ENCODE measurements around the gene LPAR3. TPM values are rescaled to one million over a fixed set of nuclear protein-coding genes. Genes with fewer than 3 reads are reported as not detected.
A peak's percentile ranks its signal among the peaks of the same experiment; 100 is the strongest.

The LPAR3 gene
- total and polyA plus RNA-seq, 2 experiments from 2014 or later, result 10.4 to 36.9 TPM

DNA sequence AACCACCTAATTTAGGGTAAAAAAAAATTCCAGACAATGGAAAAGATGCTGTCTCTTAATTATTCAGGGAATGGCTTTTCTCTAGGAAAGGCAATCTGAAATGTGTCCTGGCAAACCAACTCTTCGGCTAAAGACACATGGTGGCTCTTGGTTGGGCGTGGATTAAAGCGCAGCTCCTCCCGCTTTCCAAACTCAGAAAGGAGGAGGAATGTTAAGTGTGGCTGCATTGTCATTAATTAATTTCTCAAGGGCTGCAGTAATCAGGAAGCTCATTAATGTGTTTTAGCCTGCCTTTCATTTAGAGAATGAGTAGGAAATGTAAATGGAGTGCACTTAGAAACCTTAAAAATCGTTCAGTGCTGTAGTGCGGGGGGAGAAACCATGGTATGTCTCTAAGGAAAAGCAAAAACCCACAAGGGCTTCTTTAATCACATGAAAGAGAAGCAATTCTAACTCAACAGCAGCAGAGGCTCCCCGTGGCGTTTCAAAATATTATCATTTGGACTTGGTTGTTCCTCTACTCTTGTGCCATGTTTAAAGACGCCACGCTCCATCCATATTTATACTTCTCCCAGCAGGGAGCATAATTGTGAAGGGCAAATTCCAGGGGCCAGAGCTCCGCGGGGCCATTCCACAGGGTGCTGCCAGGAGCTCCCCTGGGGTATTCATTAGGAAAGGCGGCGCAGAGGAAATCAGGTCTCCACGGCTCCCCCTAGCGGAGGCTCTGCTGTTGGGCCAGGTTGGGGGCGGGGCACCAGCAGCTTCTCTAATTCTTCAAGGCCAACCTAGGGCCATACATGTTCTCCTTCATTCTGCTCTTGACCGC, 110.8 kb downstream of the LPAR3 start:
- Histone ChIP-seq H2AFZ (peak overlapping the region; percentile 35; the same call in 1 of the 2 replicates), H3K27me3 (ENCODE audit: insufficient read depth) (no peaks in the 10 kb centered on the region), H3K27ac (ENCODE audit: low read depth) (no peak overlapping the region), H3K9me2 (ENCODE audit: insufficient read depth) (no peaks in the 10 kb centered on the region; the same call in 1 of the 2 replicates), H4K20me1 (replicated peaks; ENCODE audit: insufficient read depth) (no peaks in the 10 kb centered on the region), H3F3A (replicated peaks; ENCODE audit: low read depth) (no peaks in the 10 kb centered on the region), H3K4me1 (ENCODE audit: insufficient read depth) (no peaks in the 10 kb centered on the region; the same call in 1 of the 2 replicates), H3K4me2 (peak overlapping the region; percentile 71), H3K4me3 (peak overlapping the region; percentile 46), H3K36me3 (ENCODE audit: insufficient read depth) (no peaks in the 10 kb centered on the region), H3K79me2 (replicated peaks; ENCODE audit: insufficient read depth) (no peaks in the 10 kb centered on the region)
- DNase-seq (ENCODE audit: low spot score), result peak; percentile 95
- Mint-ChIP-seq H3K9me3 (peaks cover 8% of the 10 kb centered on the region; the same call in 2 of the 3 replicates), H3K27ac (peak overlapping the region; percentile 15; the same call in 1 of the 2 replicates), H3K4me1 (peaks cover 10% of the 10 kb centered on the region), H3K4me3 (peak overlapping the region; percentile 28; the same call in 1 of the 3 replicates), H3K27me3 (ENCODE audit: insufficient read depth, low read depth, poor library complexity) (no peaks in the 10 kb centered on the region), H3K36me3 (ENCODE audit: low read depth) (no peaks in the 10 kb centered on the region)
- ATAC-seq, result peak; percentile 97
- TF ChIP-seq POLR2AphosphoS5 (IDR thresholded peaks at IDR 0.05; ENCODE audit: low read depth), result no peak
- no peak for TF ChIP-seq ZNF331 (CRISPR knock-in tag; IDR thresholded peaks at IDR 0.05; ENCODE audit: low read depth)
- TF ChIP-seq, protein P1, sequence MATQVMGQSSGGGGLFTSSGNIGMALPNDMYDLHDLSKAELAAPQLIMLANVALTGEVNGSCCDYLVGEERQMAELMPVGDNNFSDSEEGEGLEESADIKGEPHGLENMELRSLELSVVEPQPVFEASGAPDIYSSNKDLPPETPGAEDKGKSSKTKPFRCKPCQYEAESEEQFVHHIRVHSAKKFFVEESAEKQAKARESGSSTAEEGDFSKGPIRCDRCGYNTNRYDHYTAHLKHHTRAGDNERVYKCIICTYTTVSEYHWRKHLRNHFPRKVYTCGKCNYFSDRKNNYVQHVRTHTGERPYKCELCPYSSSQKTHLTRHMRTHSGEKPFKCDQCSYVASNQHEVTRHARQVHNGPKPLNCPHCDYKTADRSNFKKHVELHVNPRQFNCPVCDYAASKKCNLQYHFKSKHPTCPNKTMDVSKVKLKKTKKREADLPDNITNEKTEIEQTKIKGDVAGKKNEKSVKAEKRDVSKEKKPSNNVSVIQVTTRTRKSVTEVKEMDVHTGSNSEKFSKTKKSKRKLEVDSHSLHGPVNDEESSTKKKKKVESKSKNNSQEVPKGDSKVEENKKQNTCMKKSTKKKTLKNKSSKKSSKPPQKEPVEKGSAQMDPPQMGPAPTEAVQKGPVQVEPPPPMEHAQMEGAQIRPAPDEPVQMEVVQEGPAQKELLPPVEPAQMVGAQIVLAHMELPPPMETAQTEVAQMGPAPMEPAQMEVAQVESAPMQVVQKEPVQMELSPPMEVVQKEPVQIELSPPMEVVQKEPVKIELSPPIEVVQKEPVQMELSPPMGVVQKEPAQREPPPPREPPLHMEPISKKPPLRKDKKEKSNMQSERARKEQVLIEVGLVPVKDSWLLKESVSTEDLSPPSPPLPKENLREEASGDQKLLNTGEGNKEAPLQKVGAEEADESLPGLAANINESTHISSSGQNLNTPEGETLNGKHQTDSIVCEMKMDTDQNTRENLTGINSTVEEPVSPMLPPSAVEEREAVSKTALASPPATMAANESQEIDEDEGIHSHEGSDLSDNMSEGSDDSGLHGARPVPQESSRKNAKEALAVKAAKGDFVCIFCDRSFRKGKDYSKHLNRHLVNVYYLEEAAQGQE (IDR thresholded peaks at IDR 0.05; ENCODE audit: unreplicated experiment), result no peak
- no peak for TF ChIP-seq NANOG (IDR thresholded peaks at IDR 0.05; ENCODE audit: borderline replicate concordance)
- TF ChIP-seq, protein P2, sequence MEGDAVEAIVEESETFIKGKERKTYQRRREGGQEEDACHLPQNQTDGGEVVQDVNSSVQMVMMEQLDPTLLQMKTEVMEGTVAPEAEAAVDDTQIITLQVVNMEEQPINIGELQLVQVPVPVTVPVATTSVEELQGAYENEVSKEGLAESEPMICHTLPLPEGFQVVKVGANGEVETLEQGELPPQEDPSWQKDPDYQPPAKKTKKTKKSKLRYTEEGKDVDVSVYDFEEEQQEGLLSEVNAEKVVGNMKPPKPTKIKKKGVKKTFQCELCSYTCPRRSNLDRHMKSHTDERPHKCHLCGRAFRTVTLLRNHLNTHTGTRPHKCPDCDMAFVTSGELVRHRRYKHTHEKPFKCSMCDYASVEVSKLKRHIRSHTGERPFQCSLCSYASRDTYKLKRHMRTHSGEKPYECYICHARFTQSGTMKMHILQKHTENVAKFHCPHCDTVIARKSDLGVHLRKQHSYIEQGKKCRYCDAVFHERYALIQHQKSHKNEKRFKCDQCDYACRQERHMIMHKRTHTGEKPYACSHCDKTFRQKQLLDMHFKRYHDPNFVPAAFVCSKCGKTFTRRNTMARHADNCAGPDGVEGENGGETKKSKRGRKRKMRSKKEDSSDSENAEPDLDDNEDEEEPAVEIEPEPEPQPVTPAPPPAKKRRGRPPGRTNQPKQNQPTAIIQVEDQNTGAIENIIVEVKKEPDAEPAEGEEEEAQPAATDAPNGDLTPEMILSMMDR (conservative IDR thresholded peaks at IDR 0.05; ENCODE audit: low read depth in 2 of 2), result peak; percentile 85 to 91
- TF ChIP-seq EZH2 (IDR thresholded peaks at IDR 0.05; ENCODE audit: low read depth, unreplicated experiment), result no peak
- TF ChIP-seq, protein P3, sequence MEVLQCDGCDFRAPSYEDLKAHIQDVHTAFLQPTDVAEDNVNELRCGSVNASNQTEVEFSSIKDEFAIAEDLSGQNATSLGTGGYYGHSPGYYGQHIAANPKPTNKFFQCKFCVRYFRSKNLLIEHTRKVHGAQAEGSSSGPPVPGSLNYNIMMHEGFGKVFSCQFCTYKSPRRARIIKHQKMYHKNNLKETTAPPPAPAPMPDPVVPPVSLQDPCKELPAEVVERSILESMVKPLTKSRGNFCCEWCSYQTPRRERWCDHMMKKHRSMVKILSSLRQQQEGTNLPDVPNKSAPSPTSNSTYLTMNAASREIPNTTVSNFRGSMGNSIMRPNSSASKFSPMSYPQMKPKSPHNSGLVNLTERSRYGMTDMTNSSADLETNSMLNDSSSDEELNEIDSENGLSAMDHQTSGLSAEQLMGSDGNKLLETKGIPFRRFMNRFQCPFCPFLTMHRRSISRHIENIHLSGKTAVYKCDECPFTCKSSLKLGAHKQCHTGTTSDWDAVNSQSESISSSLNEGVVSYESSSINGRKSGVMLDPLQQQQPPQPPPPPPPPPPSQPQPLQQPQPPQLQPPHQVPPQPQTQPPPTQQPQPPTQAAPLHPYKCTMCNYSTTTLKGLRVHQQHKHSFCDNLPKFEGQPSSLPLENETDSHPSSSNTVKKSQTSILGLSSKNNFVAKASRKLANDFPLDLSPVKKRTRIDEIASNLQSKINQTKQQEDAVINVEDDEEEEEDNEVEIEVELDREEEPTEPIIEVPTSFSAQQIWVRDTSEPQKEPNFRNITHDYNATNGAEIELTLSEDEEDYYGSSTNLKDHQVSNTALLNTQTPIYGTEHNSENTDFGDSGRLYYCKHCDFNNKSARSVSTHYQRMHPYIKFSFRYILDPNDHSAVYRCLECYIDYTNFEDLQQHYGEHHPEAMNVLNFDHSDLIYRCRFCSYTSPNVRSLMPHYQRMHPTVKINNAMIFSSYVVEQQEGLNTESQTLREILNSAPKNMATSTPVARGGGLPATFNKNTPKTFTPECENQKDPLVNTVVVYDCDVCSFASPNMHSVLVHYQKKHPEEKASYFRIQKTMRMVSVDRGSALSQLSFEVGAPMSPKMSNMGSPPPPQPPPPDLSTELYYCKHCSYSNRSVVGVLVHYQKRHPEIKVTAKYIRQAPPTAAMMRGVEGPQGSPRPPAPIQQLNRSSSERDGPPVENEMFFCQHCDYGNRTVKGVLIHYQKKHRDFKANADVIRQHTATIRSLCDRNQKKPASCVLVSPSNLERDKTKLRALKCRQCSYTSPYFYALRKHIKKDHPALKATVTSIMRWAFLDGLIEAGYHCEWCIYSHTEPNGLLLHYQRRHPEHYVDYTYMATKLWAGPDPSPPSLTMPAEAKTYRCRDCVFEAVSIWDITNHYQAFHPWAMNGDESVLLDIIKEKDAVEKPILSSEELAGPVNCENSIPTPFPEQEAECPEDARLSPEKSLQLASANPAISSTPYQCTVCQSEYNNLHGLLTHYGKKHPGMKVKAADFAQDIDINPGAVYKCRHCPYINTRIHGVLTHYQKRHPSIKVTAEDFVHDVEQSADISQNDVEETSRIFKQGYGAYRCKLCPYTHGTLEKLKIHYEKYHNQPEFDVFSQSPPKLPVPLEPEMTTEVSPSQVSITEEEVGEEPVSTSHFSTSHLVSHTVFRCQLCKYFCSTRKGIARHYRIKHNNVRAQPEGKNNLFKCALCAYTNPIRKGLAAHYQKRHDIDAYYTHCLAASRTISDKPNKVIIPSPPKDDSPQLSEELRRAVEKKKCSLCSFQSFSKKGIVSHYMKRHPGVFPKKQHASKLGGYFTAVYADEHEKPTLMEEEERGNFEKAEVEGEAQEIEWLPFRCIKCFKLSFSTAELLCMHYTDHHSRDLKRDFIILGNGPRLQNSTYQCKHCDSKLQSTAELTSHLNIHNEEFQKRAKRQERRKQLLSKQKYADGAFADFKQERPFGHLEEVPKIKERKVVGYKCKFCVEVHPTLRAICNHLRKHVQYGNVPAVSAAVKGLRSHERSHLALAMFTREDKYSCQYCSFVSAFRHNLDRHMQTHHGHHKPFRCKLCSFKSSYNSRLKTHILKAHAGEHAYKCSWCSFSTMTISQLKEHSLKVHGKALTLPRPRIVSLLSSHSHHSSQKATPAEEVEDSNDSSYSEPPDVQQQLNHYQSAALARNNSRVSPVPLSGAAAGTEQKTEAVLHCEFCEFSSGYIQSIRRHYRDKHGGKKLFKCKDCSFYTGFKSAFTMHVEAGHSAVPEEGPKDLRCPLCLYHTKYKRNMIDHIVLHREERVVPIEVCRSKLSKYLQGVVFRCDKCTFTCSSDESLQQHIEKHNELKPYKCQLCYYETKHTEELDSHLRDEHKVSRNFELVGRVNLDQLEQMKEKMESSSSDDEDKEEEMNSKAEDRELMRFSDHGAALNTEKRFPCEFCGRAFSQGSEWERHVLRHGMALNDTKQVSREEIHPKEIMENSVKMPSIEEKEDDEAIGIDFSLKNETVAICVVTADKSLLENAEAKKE (CRISPR knock-in tag; IDR thresholded peaks at IDR 0.05), result peak; percentile 83
- no peak for TF ChIP-seq CREB1 (CRISPR knock-in tag; IDR thresholded peaks at IDR 0.05; ENCODE audit: low read depth)
- TF ChIP-seq STAT1 (IDR thresholded peaks at IDR 0.05; ENCODE audit: unreplicated experiment), result no peak
- TF ChIP-seq JUNB (IDR thresholded peaks at IDR 0.05; ENCODE audit: unreplicated experiment), result no peak
- no peak for TF ChIP-seq EZH2phosphoT487 (IDR thresholded peaks at IDR 0.05; ENCODE audit: unreplicated experiment)
- peak; percentile 64; the same call in 1 of the 2 replicates for TF ChIP-seq ZNF114 (CRISPR knock-in tag; IDR thresholded peaks at IDR 0.05)
- TF ChIP-seq, protein P4, sequence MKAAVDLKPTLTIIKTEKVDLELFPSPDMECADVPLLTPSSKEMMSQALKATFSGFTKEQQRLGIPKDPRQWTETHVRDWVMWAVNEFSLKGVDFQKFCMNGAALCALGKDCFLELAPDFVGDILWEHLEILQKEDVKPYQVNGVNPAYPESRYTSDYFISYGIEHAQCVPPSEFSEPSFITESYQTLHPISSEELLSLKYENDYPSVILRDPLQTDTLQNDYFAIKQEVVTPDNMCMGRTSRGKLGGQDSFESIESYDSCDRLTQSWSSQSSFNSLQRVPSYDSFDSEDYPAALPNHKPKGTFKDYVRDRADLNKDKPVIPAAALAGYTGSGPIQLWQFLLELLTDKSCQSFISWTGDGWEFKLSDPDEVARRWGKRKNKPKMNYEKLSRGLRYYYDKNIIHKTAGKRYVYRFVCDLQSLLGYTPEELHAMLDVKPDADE (IDR thresholded peaks at IDR 0.05), result no peak

Data from GM23338 (cell line).